ENCODE measurements around the gene RPUSD4.

The RPUSD4 gene

GRCh38 chr11:126155402-126156187, 55.9 kb downstream of the RPUSD4 start:
- TF ChIP-seq CTCF (IDR thresholded peaks at IDR 0.05; ENCODE audit: borderline replicate concordance, control extremely low read depth, extremely low read depth, insufficient read depth, missing control alignments) = no peak
- DNase-seq (ENCODE audit: low spot score) = no peak

GRCh38 chr11:126154691-126155090, 56.8 kb downstream of the RPUSD4 start:
- DNase-seq (ENCODE audit: low spot score) = no peak
- no peak for TF ChIP-seq CTCF (IDR thresholded peaks at IDR 0.05; ENCODE audit: borderline replicate concordance, control extremely low read depth, extremely low read depth, insufficient read depth, missing control alignments)
- in situ Hi-C loops (cut with MboI; ENCODE audit: low sequenced_read_pairs, unreplicated experiment) = no loop called here

More at GRCh38 chr11:126155402-126156187, 55.9 kb downstream of the RPUSD4 start:
- in situ Hi-C loops (cut with MboI; ENCODE audit: low sequenced_read_pairs, unreplicated experiment) = no loop called here

- DNase-seq (ENCODE audit: low spot score) = no peak
- TF ChIP-seq CTCF (IDR thresholded peaks at IDR 0.05; ENCODE audit: borderline replicate concordance, control extremely low read depth, extremely low read depth, insufficient read depth, missing control alignments) = no peak
- in situ Hi-C loops (cut with MboI; ENCODE audit: low sequenced_read_pairs, unreplicated experiment) = no loop called here
Observed at GRCh38 chr11:126153972-126154371, 57.5 kb downstream of the RPUSD4 start.

- TF ChIP-seq CTCF (IDR thresholded peaks at IDR 0.05; ENCODE audit: borderline replicate concordance, control extremely low read depth, extremely low read depth, insufficient read depth, missing control alignments) = no peak
- in situ Hi-C loops (cut with MboI; ENCODE audit: low sequenced_read_pairs, unreplicated experiment) = no loop called here
- DNase-seq (ENCODE audit: low spot score) = no peak
Observed at GRCh38 chr11:126153006-126153405, 58.4 kb downstream of the RPUSD4 start.

- in situ Hi-C loops (cut with MboI; ENCODE audit: low sequenced_read_pairs, unreplicated experiment) = no loop called here
- no peak for DNase-seq (ENCODE audit: low spot score)
- TF ChIP-seq CTCF (IDR thresholded peaks at IDR 0.05; ENCODE audit: borderline replicate concordance, control extremely low read depth, extremely low read depth, insufficient read depth, missing control alignments) = no peak
Observed at GRCh38 chr11:126152586-126152985, 58.9 kb downstream of the RPUSD4 start.

GRCh38 chr11:126152152-126152551, 59.3 kb downstream of the RPUSD4 start:
- DNase-seq (ENCODE audit: low spot score) = no peak
- TF ChIP-seq CTCF (IDR thresholded peaks at IDR 0.05; ENCODE audit: borderline replicate concordance, control extremely low read depth, extremely low read depth, insufficient read depth, missing control alignments) = no peak
- in situ Hi-C loops (cut with MboI; ENCODE audit: low sequenced_read_pairs, unreplicated experiment) = no loop called here

All from GM13976 (cell line).